Measurements from ENCODE around the gene EEFSEC. TPM values are rescaled to one million over a fixed set of nuclear protein-coding genes. Genes with fewer than 3 reads are reported as not detected.

Gene EEFSEC
- total and polyA plus RNA-seq, 2 experiments from 2014 or later: 26.7 to 47.9 TPM

DNA sequence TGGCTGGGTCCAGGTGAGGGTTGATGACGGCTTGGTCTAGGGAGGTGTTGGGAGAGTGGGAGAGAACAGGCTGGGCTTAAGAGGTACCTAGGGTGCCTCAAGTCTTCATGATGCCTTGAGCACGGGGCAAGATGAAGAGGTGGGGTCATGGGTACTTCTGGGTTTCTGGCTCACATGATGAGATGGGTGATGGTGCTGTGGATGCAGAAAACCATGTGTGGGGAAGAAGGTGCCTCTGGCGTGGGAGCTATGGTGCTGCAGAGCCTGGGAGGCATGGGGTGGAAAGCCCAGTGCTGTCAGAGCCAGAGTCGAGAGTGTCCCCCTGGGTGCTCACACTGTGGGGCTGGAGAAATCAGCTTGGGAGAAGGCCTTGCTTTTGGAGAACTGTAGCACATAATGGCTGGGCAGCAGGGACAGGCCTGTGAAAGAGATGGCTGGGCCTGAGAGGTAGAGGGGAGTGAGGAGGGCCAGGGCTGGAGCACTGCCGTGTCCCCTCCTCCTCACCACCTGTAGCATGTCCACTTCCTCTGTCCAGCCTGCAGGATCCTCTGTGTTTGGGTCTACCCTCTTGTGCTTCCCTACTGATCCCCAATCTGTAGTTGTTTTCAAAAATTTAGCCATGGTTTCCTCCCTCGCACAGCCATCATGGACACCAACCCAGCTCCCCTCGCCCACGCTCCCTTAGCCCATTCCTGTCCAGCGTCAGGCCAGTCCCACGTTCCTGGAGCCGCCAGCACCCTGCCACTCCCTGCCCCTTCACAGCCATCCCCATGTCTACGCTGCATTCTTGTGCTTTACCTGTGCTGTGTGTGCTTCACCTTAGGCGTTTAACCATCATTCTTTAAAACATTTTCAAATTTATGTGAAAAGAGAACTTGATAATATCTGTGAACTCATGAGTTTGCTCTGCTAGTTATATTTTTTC, 132.0 kb downstream of the EEFSEC start:
- H3K9me3 ChIP-seq (ENCODE audit: low read depth): no peaks in the 10 kb centered on the region
- H3K36me3 ChIP-seq: no peaks in the 10 kb centered on the region
- no peak overlapping the region for H3K27ac ChIP-seq
- DNase-seq (ENCODE audit: low read depth in 1 of 2, low spot score in 1 of 2): no peak
- no peak overlapping the region for H3K4me3 ChIP-seq
- H3K27me3 ChIP-seq: no peaks in the 10 kb centered on the region
- peaks cover 8% of the 10 kb centered on the region for H3K4me1 ChIP-seq (ENCODE audit: low read depth)
- TF ChIP-seq, protein P1, sequence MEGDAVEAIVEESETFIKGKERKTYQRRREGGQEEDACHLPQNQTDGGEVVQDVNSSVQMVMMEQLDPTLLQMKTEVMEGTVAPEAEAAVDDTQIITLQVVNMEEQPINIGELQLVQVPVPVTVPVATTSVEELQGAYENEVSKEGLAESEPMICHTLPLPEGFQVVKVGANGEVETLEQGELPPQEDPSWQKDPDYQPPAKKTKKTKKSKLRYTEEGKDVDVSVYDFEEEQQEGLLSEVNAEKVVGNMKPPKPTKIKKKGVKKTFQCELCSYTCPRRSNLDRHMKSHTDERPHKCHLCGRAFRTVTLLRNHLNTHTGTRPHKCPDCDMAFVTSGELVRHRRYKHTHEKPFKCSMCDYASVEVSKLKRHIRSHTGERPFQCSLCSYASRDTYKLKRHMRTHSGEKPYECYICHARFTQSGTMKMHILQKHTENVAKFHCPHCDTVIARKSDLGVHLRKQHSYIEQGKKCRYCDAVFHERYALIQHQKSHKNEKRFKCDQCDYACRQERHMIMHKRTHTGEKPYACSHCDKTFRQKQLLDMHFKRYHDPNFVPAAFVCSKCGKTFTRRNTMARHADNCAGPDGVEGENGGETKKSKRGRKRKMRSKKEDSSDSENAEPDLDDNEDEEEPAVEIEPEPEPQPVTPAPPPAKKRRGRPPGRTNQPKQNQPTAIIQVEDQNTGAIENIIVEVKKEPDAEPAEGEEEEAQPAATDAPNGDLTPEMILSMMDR (IDR thresholded peaks at IDR 0.05; ENCODE audit: low read depth, low read length): no peak

DNA sequence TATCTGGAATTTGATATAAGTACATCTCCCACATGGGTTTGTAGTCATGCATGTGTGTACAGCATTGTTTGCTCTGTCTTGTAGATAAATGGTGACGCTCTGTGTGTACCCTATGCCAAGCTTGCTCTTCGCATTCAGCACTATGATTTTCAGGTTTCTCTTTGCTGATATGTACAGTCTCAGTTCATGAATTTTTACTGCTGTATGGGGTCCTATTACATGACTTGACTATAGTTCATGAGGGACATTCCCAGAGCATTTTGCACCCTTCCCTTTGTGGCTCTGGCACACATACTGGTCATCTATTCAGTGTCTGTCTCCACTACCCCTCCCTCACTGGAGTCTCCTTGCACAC, 132.7 kb downstream of the EEFSEC start:
- Histone ChIP-seq H3K9me3 (ENCODE audit: low read depth) (no peaks in the 10 kb centered on the region), H3K27ac (no peak overlapping the region), H3K4me1 (ENCODE audit: low read depth) (peaks cover 2% of the 10 kb centered on the region), H3K4me3 (no peak overlapping the region), H3K27me3 (no peaks in the 10 kb centered on the region), H3K36me3 (no peaks in the 10 kb centered on the region)
- DNase-seq (ENCODE audit: low read depth in 1 of 2, low spot score in 1 of 2): no peak
- TF ChIP-seq, protein P1 (IDR thresholded peaks at IDR 0.05; ENCODE audit: low read depth, low read length): no peak

- TF ChIP-seq, protein P1 (IDR thresholded peaks at IDR 0.05; ENCODE audit: low read depth, low read length): no peak
- H3K4me3 ChIP-seq: no peak overlapping the region
- no peak for DNase-seq (ENCODE audit: low read depth in 1 of 2, low spot score in 1 of 2)
- no peaks in the 10 kb centered on the region for H3K9me3 ChIP-seq (ENCODE audit: low read depth)
- no peak overlapping the region for H3K27ac ChIP-seq
- H3K27me3 ChIP-seq: no peaks in the 10 kb centered on the region
- H3K36me3 ChIP-seq: no peaks in the 10 kb centered on the region
- no peaks in the 10 kb centered on the region for H3K4me1 ChIP-seq (ENCODE audit: low read depth)
Observed at GRCh38 chr3:128286691-128287090, 133.4 kb downstream of the EEFSEC start.

- Histone ChIP-seq H3K4me3 (no peak overlapping the region), H3K36me3 (no peaks in the 10 kb centered on the region), H3K9me3 (ENCODE audit: low read depth) (no peaks in the 10 kb centered on the region), H3K27ac (no peak overlapping the region), H3K4me1 (ENCODE audit: low read depth) (no peaks in the 10 kb centered on the region), H3K27me3 (no peaks in the 10 kb centered on the region)
- DNase-seq (ENCODE audit: low read depth in 1 of 2, low spot score in 1 of 2): no peak
- TF ChIP-seq, protein P1 (IDR thresholded peaks at IDR 0.05; ENCODE audit: low read depth, low read length): no peak
Observed at GRCh38 chr3:128287216-128287615, 133.9 kb downstream of the EEFSEC start.

GRCh38 chr3:128289534-128289933, 136.3 kb downstream of the EEFSEC start:
- no peak for DNase-seq (ENCODE audit: low read depth in 1 of 2, low spot score in 1 of 2)
- Histone ChIP-seq H3K27ac (no peak overlapping the region), H3K9me3 (ENCODE audit: low read depth) (no peaks in the 10 kb centered on the region), H3K4me1 (ENCODE audit: low read depth) (peaks cover 8% of the 10 kb centered on the region), H3K27me3 (no peaks in the 10 kb centered on the region), H3K4me3 (no peak overlapping the region), H3K36me3 (no peaks in the 10 kb centered on the region)
- TF ChIP-seq, protein P1 (IDR thresholded peaks at IDR 0.05; ENCODE audit: low read depth, low read length): no peak

Measured in cardiac muscle cell (in vitro differentiated cells and primary cell).